ENCODE measurements around the gene AGFG1. TPM values are rescaled to one million over a fixed set of nuclear protein-coding genes. Genes with fewer than 3 reads are reported as not detected.

The AGFG1 gene
- total RNA-seq, 2 donors from 2014 or later: 10.2 to 16.1 TPM

GRCh38 chr2:227433171-227433570, 38.8 kb upstream of the AGFG1 start:
- Histone ChIP-seq H3K4me3 (no peak overlapping the region), H3K9me3 (peaks cover 0 to 3% (median 0%) of the 10 kb centered on the region in 3 donors), H3K4me1 (no peaks in the 10 kb centered on the region), H3K27me3 (no peaks in the 10 kb centered on the region), H3K27ac (no peak overlapping the region), H3K36me3 (replicated peaks in 1 of 2; ENCODE audit: insufficient read depth in 1 of 2, low read depth in 2 of 2) (no peaks in the 10 kb centered on the region)
- TF ChIP-seq POLR2A (IDR thresholded peaks at IDR 0.05): no peak
- TF ChIP-seq CTCF (IDR thresholded peaks at IDR 0.05): no peak
- DNase-seq (no peak), ATAC-seq (no peak)
- intact Hi-C loops (cut with DNase I): no loop called here
- 68 to 85% methylated on average over 2 of the region's 2 CpGs for WGBS, 2 donors

GRCh38 chr2:227436436-227437174, 35.4 kb upstream of the AGFG1 start:
- H3K27ac ChIP-seq: peak overlapping the region in 1 of 4 donors; percentile 14
- DNase-seq (no peak), ATAC-seq (no peak)
- no peak overlapping the region for H3K4me3 ChIP-seq
- TF ChIP-seq CTCF (IDR thresholded peaks at IDR 0.05) (no peak), POLR2A (IDR thresholded peaks at IDR 0.05) (no peak)
- intact Hi-C loops (cut with DNase I): no loop called here
- no peaks in the 10 kb centered on the region for H3K4me1 ChIP-seq
- 61 to 68% methylated on average over 7 of the region's 7 CpGs for WGBS, 2 donors
- no peaks in the 10 kb centered on the region for H3K36me3 ChIP-seq (replicated peaks in 1 of 2; ENCODE audit: insufficient read depth in 1 of 2, low read depth in 2 of 2)
- peaks cover 0 to 3% (median 0%) of the 10 kb centered on the region in 3 donors for H3K9me3 ChIP-seq
- no peaks in the 10 kb centered on the region for H3K27me3 ChIP-seq

GRCh38 chr2:227439214-227439613, 32.7 kb upstream of the AGFG1 start:
- H3K9me3 ChIP-seq: no peaks in the 10 kb centered on the region
- H3K27me3 ChIP-seq: no peaks in the 10 kb centered on the region
- TF ChIP-seq CTCF (IDR thresholded peaks at IDR 0.05): no peak
- TF ChIP-seq POLR2A (IDR thresholded peaks at IDR 0.05): no peak
- no peaks in the 10 kb centered on the region for H3K4me1 ChIP-seq
- peak; percentile 75 for ATAC-seq
- H3K36me3 ChIP-seq (replicated peaks in 1 of 2; ENCODE audit: insufficient read depth in 1 of 2, low read depth in 2 of 2): no peaks in the 10 kb centered on the region
- no peak overlapping the region for H3K4me3 ChIP-seq
- WGBS, 2 donors: 40 to 52% methylated on average over 4 to 5 of the region's 5 CpGs
- DNase-seq: peak; percentile 58 to 94 (median 82)
- H3K27ac ChIP-seq: no peak overlapping the region
- intact Hi-C loops (cut with DNase I): no loop called here

GRCh38 chr2:227442639-227443038, 29.3 kb upstream of the AGFG1 start:
- no peak for ATAC-seq

More at GRCh38 chr2:227442639-227443038, 29.3 kb upstream of the AGFG1 start:
- WGBS, 2 donors: 58 to 80% methylated on average over 1 of the region's 1 CpG
- no peak overlapping the region for H3K27ac ChIP-seq
- intact Hi-C loops (cut with DNase I): no loop called here
- no peaks in the 10 kb centered on the region for H3K27me3 ChIP-seq
- H3K36me3 ChIP-seq (replicated peaks in 1 of 2; ENCODE audit: insufficient read depth in 1 of 2, low read depth in 2 of 2): no peaks in the 10 kb centered on the region
- DNase-seq: no peak
- no peak overlapping the region for H3K4me3 ChIP-seq
- H3K9me3 ChIP-seq: no peaks in the 10 kb centered on the region
- TF ChIP-seq CTCF (IDR thresholded peaks at IDR 0.05): no peak
- TF ChIP-seq POLR2A (IDR thresholded peaks at IDR 0.05): no peak
- no peaks in the 10 kb centered on the region for H3K4me1 ChIP-seq

All from body of pancreas (tissue), 4 donors.